ENCODE data around the gene DPP10.

Gene DPP10

GRCh38 chr2:114810092-114810491 lies 367.7 kb downstream of the DPP10 start:
- no peak for DNase-seq (ENCODE audit: low spot score)

- DNase-seq (ENCODE audit: low spot score), result no peak
Measured at GRCh38 chr2:114812261-114812660, 369.8 kb downstream of the DPP10 start.

GRCh38 chr2:114814355-114814754 lies 371.9 kb downstream of the DPP10 start:
- DNase-seq (ENCODE audit: low spot score), result no peak

- no peak for DNase-seq (ENCODE audit: low spot score)
Measured at GRCh38 chr2:114821055-114821454, 378.6 kb downstream of the DPP10 start.

- DNase-seq (ENCODE audit: low spot score), result no peak
Measured at GRCh38 chr2:114843963-114844362, 401.5 kb downstream of the DPP10 start.

GRCh38 chr2:114857196-114857595 lies 414.8 kb downstream of the DPP10 start:
- DNase-seq (ENCODE audit: low spot score), result no peak

GRCh38 chr2:114859726-114860510 lies 417.5 kb downstream of the DPP10 start:
- DNase-seq (ENCODE audit: low spot score), result no peak

- no peak for DNase-seq (ENCODE audit: low spot score)
Measured at GRCh38 chr2:114862243-114862642, 419.8 kb downstream of the DPP10 start.

- DNase-seq (ENCODE audit: low spot score), result no peak
Measured at GRCh38 chr2:114864901-114865300, 422.5 kb downstream of the DPP10 start.

GRCh38 chr2:114880046-114880445 lies 437.6 kb downstream of the DPP10 start:
- DNase-seq (ENCODE audit: low spot score), result no peak

GRCh38 chr2:114919985-114920384 lies 477.5 kb downstream of the DPP10 start:
- no peak for DNase-seq (ENCODE audit: low spot score)

- no peak for DNase-seq (ENCODE audit: low spot score)
Measured at GRCh38 chr2:114922076-114922475, 479.6 kb downstream of the DPP10 start.

GRCh38 chr2:114925296-114926255 lies 483.1 kb downstream of the DPP10 start:
- no peak for DNase-seq (ENCODE audit: low spot score)

GRCh38 chr2:114926303-114926702 lies 483.9 kb downstream of the DPP10 start:
- no peak for DNase-seq (ENCODE audit: low spot score)

- DNase-seq (ENCODE audit: low spot score), result no peak
Measured at GRCh38 chr2:114929225-114929624, 486.8 kb downstream of the DPP10 start.

GRCh38 chr2:114933671-114934241 lies 491.3 kb downstream of the DPP10 start:
- no peak for DNase-seq (ENCODE audit: low spot score)

GRCh38 chr2:114935031-114935430 lies 492.6 kb downstream of the DPP10 start:
- no peak for DNase-seq (ENCODE audit: low spot score)

- DNase-seq (ENCODE audit: low spot score), result no peak
Measured at GRCh38 chr2:114937366-114937930, 495.0 kb downstream of the DPP10 start.

- DNase-seq (ENCODE audit: low spot score), result no peak
Measured at GRCh38 chr2:114940785-114941458, 498.5 kb downstream of the DPP10 start.

GRCh38 chr2:114949228-114949804 lies 506.9 kb downstream of the DPP10 start:
- no peak for DNase-seq (ENCODE audit: low spot score)

GRCh38 chr2:114960389-114960788 lies 517.9 kb downstream of the DPP10 start:
- DNase-seq (ENCODE audit: low spot score), result no peak
